K562 (cell line): ENCODE results near the gene SCPEP1. TPM values are rescaled to one million over a fixed set of nuclear protein-coding genes. Genes with fewer than 3 reads are reported as not detected.

ENCODE experiments used
- ZBTB40 ChIP-seq, 2 experiments: fragments of 450-650 bp in 1 of 2; sonication (generic) in 1 of 2; formaldehyde crosslinking in 1 of 2; IDR thresholded peaks; 2 replicates each; pipeline versions ENCODE4 v1.7.1 to v1.9.0; 2016 to 2022; ENCODE audit warnings: inconsistent platforms in 1 of 2, mild to moderate bottlenecking in 1 of 2, missing genetic modification reagents in 1 of 2
- polyA plus RNA-seq, 8 experiments: library from polyadenylated mRNA; depleted of rRNA in 4 of 8; stranded (reverse) in 5 of 8; unstranded in 3 of 8; fragments of >200 nt; fragmentation: Nextera tagmentation in 2 of 8; fragmentation: Illumina TruSeq in 1 of 8; extraction: Ambion mirVana in 2 of 8; extraction: Trizol in 1 of 8; gene quantifications; 2 replicates each; pipeline versions ENCODE4 v1.2.1 to v1.2.3, GENCODE V29; 2011 to 2014; ENCODE audit warnings: inconsistent platforms in 1 of 8, missing spikeins in 1 of 8
- total RNA-seq, 7 experiments: library from RNA; depleted of rRNA in 6 of 7; stranded (reverse); fragments of >200 nt in 6 of 7; fragmentation: Illumina TruSeq in 2 of 7; extraction: Trizol in 2 of 7; gene quantifications; 2 replicates each; pipeline versions ENCODE4 v1.2.1 to v1.2.3, GENCODE V29; 2011 to 2021; ENCODE audit warnings: low replicate concordance in 1 of 7
- TF ChIP-seq, protein P1 (sequence below): fragments of 200-800 bp; sonication (Bioruptor generic); IDR thresholded peaks from 2 replicates; pipeline ENCODE4 v1.6.1; 2017; ENCODE audit warnings: missing genetic modification characterization, missing compliant biosample characterization

The SCPEP1 gene
- total and polyA plus RNA-seq, 9 of the 15 experiments (the other 6 are each of a cell fraction or from before 2014, with no cell fraction given), result 5.1 to 14.8 (median 7.2) TPM

DNA sequence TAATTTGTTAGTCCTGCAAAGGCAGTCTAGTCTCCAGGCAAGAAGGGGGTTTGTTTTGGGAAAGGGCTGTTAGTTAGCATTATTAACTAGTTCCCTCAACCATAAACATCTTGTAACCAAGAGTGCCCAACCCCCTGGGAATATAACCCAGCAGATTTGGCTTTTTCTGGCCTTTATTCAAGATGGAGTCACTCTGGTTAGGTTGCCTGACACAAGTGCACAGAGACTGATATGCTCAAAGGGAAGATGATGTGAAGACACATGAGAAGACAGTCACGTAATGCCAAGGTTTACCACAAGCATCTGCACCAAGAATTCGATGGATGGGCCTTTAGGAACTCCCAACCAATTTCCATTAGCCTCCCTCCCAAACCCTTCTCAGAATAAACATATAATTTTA lies 3.9 kb upstream of the SCPEP1 start (continued):
- TF ChIP-seq ZBTB40 (IDR thresholded peaks at IDR 0.05) (no peak), ZBTB40 (CRISPR knock-in tag; IDR thresholded peaks at IDR 0.05) (no peak)
- TF ChIP-seq, protein P1, sequence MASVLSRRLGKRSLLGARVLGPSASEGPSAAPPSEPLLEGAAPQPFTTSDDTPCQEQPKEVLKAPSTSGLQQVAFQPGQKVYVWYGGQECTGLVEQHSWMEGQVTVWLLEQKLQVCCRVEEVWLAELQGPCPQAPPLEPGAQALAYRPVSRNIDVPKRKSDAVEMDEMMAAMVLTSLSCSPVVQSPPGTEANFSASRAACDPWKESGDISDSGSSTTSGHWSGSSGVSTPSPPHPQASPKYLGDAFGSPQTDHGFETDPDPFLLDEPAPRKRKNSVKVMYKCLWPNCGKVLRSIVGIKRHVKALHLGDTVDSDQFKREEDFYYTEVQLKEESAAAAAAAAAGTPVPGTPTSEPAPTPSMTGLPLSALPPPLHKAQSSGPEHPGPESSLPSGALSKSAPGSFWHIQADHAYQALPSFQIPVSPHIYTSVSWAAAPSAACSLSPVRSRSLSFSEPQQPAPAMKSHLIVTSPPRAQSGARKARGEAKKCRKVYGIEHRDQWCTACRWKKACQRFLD (CRISPR knock-in tag), result peak; percentile 66; the same call in 1 of the 2 replicates
